ENCODE data around the gene PDE4B.

Gene PDE4B

GRCh38 chr1:66245691-66246090, 453.0 kb downstream of the PDE4B start:
- no peak for DNase-seq

GRCh38 chr1:66246351-66247269, 453.9 kb downstream of the PDE4B start:
- DNase-seq = no peak

GRCh38 chr1:66247415-66248208, 454.9 kb downstream of the PDE4B start:
- DNase-seq = no peak

GRCh38 chr1:66248257-66248656, 455.6 kb downstream of the PDE4B start:
- peak in 2 of 3 donors; percentile 34 to 36 for DNase-seq

GRCh38 chr1:66248746-66249145, 456.1 kb downstream of the PDE4B start:
- DNase-seq = peak; percentile 43 to 62 (median 50)

GRCh38 chr1:66250075-66250474, 457.4 kb downstream of the PDE4B start:
- no peak for DNase-seq

GRCh38 chr1:66250478-66250877, 457.8 kb downstream of the PDE4B start:
- DNase-seq = peak; percentile 72 to 92 (median 89)

GRCh38 chr1:66251546-66251945, 458.9 kb downstream of the PDE4B start:
- peak; percentile 56 to 82 (median 68) for DNase-seq

- peak; percentile 64 to 91 (median 91) for DNase-seq
Measured at GRCh38 chr1:66253330-66253921, 460.7 kb downstream of the PDE4B start.

- no peak for DNase-seq
Measured at GRCh38 chr1:66254785-66255184, 462.1 kb downstream of the PDE4B start.

GRCh38 chr1:66256629-66257572, 464.2 kb downstream of the PDE4B start:
- DNase-seq = peak; percentile 27 to 57 (median 45)

- DNase-seq = peak in 2 of 3 donors; percentile 43 to 55
Measured at GRCh38 chr1:66258404-66259105, 465.9 kb downstream of the PDE4B start.

GRCh38 chr1:66261364-66261763, 468.7 kb downstream of the PDE4B start:
- DNase-seq = peak in 1 of 3 donors; percentile 45

GRCh38 chr1:66262208-66262963, 469.7 kb downstream of the PDE4B start:
- DNase-seq = no peak

- DNase-seq = no peak
Measured at GRCh38 chr1:66265268-66265667, 472.6 kb downstream of the PDE4B start.

- DNase-seq = no peak
Measured at GRCh38 chr1:66265796-66266195, 473.1 kb downstream of the PDE4B start.

- no peak for DNase-seq
Measured at GRCh38 chr1:66266350-66266749, 473.7 kb downstream of the PDE4B start.

GRCh38 chr1:66266756-66267155, 474.1 kb downstream of the PDE4B start:
- DNase-seq = no peak

- peak in 1 of 3 donors; percentile 34 for DNase-seq
Measured at GRCh38 chr1:66267201-66267940, 474.7 kb downstream of the PDE4B start.

GRCh38 chr1:66269222-66269621, 476.5 kb downstream of the PDE4B start:
- no peak for DNase-seq

Data from suppressor macrophage treated with lipopolysaccharide for 1 hour (primary cell).